HG02759 (cell line): ENCODE results near the gene AZU1.
"Not testable (repeated sequence)": the region's sequence is repeated elsewhere in the genome, so short reads cannot be mapped to it uniquely, and the experiment has no call there.

Source experiments
- ATAC-seq: cut with Tn5 transposase; IDR thresholded peaks from one replicate; pipeline ENCODE4 v1.9.1; 2021; ENCODE audit warnings: mild to moderate bottlenecking, moderate library complexity; ENCODE audit not compliant: unreplicated experiment

The AZU1 gene

DNA sequence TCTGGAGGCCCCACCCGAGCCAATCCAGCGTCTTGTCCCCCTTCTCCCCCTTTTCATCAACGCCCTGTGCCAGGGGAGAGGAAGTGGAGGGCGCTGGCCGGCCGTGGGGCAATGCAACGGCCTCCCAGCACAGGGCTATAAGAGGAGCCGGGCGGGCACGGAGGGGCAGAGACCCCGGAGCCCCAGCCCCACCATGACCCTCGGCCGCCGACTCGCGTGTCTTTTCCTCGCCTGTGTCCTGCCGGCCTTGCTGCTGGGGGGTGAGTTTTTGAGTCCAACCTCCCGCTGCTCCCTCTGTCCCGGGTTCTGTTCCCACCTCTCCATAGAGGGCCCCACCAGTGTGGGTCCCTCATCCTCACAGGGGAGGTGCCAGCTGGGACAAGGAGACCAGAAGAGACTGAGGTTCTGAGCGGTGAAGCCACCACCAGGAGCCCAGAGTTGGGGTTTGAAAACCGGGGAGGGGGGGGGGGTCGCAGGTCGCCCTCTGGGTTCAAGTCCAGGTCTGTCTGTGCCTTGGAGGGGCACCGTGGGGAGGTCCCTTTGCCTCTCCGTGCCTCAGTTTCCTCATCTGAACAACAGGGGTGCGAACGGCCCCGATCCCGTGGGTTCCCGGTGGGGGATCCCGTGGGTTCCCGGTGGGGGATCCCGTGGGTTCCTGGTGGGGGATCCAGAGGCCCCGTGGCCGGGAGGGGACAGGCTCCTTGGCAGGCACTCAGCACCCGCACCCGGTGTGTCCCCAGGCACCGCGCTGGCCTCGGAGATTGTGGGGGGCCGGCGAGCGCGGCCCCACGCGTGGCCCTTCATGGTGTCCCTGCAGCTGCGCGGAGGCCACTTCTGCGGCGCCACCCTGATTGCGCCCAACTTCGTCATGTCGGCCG is 24.7 kb downstream of the AZU1 start, which contains the start of gene ELANE:
Gene ELANE, plus strand, starts transcription at position 168 of the 878 bp plus-strand sequence. Its CDS starts 26 bp downstream, at position 194.
- ATAC-seq, result no peak

DNA sequence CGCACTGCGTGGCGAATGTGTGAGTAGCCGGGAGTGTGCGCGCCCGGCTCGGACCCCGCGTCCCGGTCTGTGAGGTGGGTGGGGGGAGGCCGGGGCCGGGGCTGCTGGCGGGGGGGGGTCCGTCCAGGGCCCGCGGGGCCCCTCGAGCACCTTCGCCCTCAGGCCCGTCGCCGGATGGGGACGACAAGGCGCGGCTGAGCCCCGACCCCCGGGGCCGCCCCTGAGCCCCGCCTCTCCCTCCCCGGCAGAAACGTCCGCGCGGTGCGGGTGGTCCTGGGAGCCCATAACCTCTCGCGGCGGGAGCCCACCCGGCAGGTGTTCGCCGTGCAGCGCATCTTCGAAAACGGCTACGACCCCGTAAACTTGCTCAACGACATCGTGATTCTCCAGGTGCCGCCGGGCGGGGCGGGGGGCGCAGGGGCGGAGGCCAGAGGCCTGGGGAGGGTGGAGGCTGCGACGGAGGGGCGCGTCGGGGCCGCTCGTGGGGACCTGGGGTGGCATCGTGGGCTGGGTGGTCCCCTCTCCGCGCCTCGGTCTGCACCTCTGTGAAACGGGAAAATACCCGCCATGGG is 25.5 kb downstream of the AZU1 start:
- ATAC-seq, result no peak

DNA sequence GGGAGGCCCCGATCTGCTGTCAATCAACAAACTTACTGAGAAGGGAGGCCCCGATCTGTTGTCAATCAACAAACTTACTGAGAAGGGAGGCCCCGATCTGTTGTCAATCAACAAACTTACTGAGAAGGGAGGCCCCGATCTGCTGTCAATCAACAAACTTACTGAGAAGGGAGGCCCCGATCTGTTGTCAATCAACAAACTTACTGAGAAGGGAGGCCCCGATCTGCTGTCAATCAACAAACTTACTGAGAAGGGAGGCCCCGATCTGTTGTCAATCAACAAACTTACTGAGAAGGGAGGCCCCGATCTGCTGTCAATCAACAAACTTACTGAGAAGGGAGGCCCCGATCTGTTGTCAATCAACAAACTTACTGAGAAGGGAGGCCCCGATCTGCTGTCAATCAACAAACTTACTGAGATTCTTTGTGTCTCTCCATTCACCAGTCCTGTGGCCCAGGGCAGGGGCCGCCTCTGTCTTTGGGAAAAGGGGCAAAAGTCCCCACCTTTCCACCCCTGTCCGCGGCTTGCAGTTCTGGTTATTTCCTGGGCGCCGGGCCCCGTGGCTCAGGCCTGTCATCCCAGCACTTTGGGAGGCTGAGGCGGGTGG is 26.1 kb downstream of the AZU1 start:
- ATAC-seq, result not testable (repeated sequence)

DNA sequence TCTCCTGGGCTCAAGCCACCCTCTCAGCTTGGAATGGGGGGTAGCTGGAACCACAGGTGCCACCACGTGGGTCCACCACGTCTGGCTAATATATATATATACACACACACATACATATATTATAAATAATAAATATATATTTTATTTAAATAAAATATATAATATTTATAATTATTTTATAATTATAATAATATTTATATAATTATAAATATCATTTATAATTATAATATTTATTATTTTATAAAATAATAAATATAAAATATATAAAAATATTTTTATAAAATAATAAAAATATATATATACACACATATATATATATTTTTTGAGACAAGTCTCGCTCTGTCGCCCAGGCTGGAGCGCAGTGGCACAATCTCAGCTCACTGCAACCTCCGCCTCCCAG is 26.9 kb downstream of the AZU1 start:
- ATAC-seq, result no peak

DNA sequence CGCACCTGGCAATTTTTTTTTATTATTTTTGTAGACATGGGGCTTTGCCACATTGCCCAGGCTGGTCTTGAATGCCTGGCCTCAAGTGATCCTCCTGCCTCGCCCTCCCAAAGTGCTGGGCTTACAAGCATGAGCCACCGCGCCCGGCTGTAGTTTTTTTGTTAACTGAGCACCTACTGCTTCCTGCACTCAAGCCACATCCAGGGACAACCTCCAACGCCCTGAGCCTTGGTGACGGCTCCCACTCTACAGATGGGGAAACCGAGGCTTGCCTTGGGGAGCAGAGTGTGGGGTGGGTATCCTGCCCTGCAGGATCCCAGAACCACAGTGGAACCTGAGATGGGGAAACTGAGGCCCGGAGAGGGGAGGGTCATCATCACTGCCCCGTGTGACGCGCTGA is 27.5 kb downstream of the AZU1 start:
- no peak for ATAC-seq

DNA sequence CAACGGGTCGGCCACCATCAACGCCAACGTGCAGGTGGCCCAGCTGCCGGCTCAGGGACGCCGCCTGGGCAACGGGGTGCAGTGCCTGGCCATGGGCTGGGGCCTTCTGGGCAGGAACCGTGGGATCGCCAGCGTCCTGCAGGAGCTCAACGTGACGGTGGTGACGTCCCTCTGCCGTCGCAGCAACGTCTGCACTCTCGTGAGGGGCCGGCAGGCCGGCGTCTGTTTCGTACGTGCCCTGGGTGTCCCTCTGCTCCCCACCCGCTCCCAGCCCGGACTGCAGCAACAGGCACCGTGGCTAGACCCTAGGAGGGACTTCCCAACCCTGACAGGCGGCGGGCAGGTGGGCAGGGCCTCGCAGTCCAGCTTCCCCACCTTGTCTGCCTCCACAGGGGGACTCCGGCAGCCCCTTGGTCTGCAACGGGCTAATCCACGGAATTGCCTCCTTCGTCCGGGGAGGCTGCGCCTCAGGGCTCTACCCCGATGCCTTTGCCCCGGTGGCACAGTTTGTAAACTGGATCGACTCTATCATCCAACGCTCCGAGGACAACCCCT is 28.0 kb downstream of the AZU1 start:
- ATAC-seq, result no peak

DNA sequence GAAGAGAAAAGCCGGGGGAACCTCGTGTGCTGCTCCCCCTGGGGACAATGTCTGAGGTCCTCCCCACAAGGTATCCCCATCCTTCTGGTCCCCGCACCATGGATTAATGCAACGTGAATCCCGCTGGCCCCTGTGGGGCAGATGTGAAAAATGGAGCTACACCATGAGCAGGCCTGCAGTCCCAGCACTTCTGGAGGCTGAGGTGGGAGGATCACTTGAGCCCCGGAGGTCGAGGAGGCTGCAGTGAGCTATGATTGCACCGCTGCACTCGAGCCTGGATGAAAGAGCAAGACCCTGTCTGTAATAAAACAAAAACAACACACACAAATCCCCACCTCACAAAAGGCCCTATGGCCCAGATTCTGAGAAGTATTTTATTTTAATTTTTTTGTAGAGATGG is 30.6 kb downstream of the AZU1 start:
- ATAC-seq, result no peak

DNA sequence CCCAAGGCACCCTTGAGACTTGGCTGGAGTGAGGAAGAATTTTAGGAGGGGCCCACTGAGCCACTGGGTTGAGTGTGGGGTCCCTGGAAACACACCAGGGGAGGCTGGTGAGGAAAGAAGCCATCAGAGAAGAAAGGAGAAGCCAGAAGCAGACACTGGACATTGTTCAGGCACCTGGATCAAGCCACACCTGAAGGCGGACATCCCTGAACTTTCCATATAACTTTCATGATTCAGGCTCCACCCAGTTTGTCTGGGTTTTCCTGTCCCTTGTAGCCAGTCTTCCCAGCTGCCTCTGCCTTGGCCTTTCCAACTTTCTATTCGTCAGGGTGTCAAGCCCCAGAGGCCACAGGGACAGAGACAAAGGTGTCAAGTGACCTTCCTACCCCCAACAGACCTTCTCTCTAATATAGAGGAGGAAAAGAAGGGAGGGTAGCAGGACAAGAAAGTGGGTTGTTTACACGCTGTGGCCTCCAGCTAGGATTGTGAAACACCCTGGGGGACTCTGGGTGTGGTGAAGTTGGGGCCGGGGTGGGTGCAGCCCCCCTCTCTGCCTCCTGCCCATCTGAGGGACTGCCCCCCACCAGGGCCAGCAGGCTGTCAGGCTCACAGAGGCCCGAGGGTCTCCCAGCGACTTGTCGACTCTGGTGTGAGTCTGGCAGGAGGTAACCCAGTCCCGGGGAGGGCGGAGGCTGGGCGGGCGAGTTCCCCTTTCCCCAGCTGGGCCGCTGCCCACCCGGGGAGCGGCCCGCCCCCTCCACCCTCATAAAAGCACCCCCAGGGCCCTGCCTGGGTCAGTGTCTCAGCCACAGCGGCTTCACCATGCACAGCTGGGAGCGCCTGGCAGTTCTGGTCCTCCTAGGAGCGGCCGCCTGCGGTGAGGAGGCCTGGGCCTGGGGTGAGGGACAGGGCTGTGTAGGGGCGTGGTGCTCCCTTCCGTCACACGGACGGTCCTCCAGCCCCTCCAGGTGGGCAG is 31.5 kb downstream of the AZU1 start, which contains the start of gene CFD:
Gene CFD, plus strand, starts transcription at position 797 of the 976 bp plus-strand sequence. Its CDS starts 26 bp downstream, at position 823.
- no peak for ATAC-seq

DNA sequence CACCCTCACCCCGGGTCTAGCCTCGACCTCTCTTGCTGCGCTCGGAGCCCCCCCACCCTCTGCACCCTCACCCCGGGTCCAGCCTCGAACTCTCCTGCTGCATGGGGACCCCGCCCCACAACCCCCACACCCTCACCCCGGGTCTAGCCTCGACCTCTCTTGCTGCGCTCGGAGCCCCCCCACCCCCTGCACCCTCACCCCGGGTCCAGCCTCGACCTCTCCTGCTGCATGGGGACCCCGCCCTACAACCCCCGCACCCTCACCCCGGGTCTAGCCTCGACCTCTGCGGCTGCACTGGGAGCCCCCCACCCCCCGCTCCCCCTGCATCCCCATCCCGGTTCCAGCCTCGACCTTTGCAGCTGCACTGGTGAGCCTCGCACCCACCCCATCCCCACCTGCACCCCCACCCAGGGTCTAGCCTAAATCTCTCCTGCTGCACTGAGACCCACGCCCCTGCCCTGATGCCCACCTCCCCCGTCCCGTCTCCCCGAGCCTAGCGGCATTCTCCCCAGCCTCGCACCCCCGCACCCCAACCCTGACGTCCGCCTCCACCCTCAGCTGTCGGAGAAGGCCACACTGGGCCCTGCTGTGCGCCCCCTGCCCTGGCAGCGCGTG is 33.6 kb downstream of the AZU1 start:
- ATAC-seq, result no peak

DNA sequence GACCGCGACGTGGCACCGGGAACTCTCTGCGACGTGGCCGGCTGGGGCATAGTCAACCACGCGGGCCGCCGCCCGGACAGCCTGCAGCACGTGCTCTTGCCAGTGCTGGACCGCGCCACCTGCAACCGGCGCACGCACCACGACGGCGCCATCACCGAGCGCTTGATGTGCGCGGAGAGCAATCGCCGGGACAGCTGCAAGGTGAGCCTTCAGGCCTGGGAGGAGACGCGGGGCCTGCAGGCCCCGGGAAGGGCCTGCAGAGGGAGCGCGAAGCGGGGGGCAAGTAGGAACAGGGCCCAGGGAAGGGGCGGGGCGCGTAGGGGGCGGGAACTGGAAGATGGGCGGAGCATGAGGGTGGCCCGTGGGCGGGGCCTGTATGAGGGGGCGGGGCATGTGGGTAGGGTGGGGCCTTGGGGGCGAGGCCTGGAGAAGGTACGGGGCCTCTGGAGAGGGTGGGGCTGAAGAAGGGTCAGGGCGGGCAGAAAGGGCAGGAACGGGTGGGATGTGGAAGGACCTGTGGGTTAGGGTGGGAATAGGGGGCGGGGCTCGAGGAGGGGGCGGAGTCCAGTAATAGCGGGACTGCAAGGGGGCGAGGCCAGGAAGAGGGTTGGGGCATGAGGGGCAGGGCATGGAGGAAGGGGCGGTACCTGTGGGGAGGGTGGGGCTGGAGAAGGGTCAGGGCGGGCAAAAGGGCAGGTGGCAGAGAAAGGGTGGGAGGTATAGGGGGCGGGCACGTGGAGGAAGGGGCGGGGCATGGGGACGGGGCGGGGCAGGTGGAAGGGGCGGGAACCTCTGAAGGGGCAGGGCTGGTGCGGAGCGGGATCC is 34.3 kb downstream of the AZU1 start:
- no peak for ATAC-seq

DNA sequence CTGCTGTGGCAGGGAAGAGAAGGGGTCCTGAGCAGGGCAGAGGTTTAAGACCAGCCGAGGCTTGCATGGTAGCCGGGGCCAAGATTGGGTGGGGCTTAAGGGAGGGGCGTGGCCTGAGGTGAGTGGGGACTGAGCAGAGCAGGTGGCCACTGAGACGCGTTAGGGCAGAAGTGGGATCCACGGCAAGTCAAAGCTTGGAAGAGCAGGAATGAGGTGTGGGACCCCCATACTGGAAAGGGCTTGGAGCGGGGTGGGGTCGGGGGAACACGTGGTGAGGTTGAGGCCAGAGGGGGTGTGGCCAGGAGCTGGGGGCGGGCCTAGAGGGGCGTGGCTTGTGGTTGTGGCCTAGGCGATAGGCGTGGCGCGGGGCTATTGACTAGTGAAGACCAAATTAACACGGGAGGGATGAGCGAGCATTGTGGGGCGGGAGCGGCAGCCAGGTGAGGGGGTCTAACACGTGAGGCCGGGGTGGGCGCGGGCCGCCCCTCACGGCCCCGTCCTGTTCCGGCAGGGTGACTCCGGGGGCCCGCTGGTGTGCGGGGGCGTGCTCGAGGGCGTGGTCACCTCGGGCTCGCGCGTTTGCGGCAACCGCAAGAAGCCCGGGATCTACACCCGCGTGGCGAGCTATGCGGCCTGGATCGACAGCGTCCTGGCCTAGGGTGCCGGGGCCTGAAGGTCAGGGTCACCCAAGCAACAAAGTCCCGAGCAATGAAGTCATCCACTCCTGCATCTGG is 35.1 kb downstream of the AZU1 start:
- ATAC-seq, result no peak

DNA sequence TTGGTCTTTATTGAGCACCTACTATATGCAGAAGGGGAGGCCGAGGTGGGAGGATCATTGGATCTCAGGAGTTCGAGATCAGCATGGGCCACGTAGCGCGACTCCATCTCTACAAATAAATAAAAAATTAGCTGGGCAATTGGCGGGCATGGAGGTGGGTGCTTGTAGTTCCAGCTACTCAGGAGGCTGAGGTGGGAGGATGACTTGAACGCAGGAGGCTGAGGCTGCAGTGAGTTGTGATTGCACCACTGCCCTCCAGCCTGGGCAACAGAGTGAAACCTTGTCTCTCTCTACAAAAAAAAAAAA is 35.6 kb downstream of the AZU1 start:
- ATAC-seq, result no peak

DNA sequence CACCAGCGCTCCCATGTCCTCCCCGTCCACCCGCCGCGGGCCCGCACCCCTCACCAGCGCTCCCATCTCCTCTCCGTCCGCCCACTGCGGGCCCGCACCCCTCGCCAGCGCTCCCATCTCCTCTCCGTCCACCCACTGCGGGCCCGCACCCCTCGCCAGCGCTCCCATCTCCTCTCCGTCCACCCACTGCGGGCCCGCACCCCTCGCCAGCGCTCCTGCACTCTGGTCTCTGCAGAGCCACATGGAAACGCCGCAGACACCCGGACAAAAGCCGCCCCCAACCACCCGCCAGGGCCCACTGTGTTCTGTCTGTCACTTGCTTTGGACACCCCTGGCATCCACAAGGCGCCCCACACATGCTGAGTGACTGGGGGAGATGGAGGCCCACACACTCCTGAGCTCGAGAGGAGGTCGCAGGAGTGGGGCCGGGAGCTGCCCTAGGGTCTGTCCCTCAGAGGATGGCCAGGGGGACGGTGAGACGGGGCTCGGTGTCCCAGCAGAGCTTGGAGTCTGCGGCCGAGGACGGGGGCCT is 39.2 kb downstream of the AZU1 start:
- ATAC-seq, result no peak

DNA sequence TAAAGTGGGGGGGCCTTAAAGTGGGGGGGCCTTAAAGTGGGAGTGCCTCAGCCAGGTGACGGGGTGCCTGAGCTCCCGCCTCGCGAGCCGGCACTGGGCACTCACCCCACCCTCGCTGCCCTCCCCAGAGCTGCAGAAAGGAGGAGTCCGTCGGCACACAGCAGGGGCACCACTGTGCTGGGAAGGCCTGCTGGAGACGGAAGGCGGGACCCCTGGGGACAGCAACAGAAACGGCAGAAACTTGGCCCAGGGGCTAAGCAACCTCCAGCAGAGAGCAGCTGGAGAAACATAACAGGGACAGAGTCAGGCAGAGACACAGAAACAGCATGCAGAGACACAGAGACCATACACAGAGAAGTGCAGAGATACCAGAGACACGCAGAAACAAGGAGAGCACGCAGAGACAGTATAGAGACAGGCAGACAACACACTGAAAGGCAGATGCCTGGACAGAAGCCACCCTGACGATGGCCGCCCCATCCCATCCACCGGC is 39.7 kb downstream of the AZU1 start:
- ATAC-seq, result no peak

DNA sequence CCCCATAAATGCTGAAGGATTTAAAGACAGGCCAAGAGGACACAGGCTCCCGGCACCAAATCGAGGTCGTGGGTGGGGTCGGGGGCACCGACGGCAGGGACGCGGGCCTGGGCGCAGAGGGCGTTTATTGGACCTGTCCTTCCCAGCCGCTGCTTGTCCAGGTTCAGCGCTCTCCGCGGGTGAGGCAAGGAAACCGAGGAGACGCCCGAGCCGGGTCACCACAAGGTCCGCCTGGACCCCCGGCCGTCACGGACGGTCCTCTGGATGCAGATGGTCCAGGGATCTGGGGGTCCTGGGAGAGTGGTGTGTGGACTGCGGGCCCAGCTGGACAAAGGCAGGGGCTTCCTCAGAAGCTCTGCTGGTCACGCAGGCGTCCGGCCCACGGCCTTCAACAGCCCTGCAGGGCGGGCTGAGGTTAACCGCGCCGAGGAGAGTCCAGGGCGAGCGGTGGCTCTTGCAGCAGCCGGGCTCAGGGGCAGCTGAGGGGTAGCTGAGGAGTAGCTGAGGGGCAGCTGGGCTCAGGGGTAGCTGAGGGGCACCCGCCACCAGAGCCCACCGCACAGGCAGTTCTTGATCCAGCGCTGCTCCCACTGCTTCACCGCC is 40.3 kb downstream of the AZU1 start:
- no peak for ATAC-seq

DNA sequence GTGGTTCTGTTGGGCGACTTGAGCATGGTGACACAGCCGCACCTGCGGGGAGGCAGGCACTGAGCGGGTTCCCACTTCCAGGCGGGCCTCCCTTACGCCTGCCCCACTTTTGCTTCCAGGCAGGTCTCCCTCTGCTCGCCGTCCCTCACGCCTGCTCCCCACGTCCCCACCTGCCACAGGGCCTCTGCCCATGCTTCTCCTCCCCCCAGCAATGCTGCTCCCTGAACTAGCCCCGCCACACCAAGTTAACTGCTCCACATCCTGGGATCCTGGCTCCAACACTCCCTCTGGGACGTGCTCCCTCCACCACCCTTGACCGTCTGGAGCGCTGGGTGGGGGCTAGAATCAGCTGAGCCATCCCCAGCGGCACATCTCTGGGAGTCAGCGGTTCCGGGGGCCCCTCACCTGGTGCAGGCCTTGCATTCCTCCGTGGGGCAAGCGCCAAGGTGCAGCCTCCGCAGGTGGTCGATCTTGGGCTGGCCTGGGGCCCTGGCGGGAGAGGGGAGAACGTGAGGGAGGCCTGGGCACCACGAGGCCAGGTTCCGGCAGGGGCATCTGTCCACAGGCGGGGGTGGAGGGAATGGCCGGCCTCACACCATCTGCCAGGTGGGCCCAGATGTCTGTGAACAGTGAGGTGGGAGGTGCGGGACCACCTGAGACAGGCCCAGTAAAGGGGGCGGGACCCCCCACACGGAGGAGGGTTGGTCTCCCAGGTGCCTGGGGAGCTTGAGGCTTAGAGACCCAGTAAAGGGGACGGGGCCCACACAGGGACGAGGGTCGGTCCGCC is 41.0 kb downstream of the AZU1 start:
- no peak for ATAC-seq
